Stimulated activated naive CD8-positive, alpha-beta T cell treated with anti-CD3 and anti-CD28 coated beads, Interleukin-15, Interleukin-2, amounts not matched to agents 100 ng/mL and 50 ng/mL, for 24 hours (primary cell): Measurements from ENCODE around the gene PTPN18.
"Not testable (repeated sequence)": the region's sequence is repeated elsewhere in the genome, so short reads cannot be mapped to it uniquely, and the experiment has no call there.

ENCODE experiments used
- H3K27ac Mint-ChIP-seq: one replicate; pipeline ENCODE4 v1.8.0; 2021; ENCODE audit warnings: mild to moderate bottlenecking, mixed read lengths
- H3K27me3 Mint-ChIP-seq: one replicate; pipeline ENCODE4 v1.8.0; 2021; ENCODE audit warnings: mixed read lengths
- H3K36me3 Mint-ChIP-seq: one replicate; pipeline ENCODE4 v1.8.0; 2021; ENCODE audit warnings: low read depth, mixed read lengths
- H3K4me1 Mint-ChIP-seq: one replicate; pipeline ENCODE4 v1.8.0; 2021; ENCODE audit warnings: low read depth, mixed read lengths
- H3K4me3 Mint-ChIP-seq: one replicate; pipeline ENCODE4 v1.8.0; 2021; ENCODE audit warnings: mild to moderate bottlenecking, mixed read lengths
- H3K9me3 Mint-ChIP-seq: one replicate; pipeline ENCODE4 v1.8.0; 2021; ENCODE audit warnings: mixed read lengths

The PTPN18 gene, protein sequence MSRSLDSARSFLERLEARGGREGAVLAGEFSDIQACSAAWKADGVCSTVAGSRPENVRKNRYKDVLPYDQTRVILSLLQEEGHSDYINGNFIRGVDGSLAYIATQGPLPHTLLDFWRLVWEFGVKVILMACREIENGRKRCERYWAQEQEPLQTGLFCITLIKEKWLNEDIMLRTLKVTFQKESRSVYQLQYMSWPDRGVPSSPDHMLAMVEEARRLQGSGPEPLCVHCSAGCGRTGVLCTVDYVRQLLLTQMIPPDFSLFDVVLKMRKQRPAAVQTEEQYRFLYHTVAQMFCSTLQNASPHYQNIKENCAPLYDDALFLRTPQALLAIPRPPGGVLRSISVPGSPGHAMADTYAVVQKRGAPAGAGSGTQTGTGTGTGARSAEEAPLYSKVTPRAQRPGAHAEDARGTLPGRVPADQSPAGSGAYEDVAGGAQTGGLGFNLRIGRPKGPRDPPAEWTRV

DNA sequence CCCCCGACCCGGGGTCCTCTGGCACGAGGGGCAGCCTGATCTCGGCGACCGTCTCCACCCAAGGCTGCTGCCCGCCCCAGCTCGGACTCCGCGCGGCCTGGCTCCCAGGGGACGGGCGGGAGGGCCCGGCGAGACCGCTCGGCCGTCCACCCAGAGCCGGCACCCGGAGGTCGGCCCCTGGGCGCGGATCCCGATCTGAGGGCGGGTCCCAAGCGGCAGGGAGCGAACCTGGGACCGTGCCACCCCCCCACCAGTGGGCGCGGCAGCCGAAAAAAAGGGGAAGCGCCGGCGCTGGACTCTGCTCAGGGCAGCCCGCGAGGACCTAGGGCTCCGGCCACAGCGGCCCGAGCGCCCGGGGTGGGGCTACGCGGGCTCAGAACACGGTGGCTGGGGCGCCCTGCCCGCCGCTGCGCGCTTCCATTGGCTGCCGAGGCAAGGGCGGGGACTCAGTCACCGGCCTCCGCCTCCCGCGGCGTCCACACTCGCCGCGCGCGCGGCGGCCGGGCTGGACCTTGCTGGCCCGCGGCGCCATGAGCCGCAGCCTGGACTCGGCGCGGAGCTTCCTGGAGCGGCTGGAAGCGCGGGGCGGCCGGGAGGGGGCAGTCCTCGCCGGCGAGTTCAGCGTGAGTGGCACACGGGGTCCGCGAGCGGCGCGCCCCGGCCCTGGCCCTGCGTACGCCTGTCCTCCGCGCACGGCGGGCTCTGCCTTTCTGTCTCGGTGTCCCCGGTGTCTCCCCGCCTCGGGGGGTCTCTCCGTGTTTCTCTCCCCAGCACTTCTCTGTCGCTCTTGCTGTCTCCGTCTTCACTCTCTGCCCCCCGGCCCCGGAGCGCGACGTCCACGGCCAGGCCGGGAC is at the start of gene PTPN18:
Gene PTPN18, plus strand, starts transcription at position 479 of the 854 bp plus-strand sequence. Its CDS starts 52 bp downstream, at position 531.
- H3K36me3 Mint-ChIP-seq: peaks cover 5% of the 10 kb centered on the region
- peaks cover 11% of the 10 kb centered on the region for H3K4me1 Mint-ChIP-seq
- peak within 1 kb of the TSS; percentile 58 for H3K27ac Mint-ChIP-seq
- no peaks in the 10 kb centered on the region for H3K9me3 Mint-ChIP-seq
- H3K27me3 Mint-ChIP-seq: no peaks in the 10 kb centered on the region
- peak within 1 kb of the TSS; percentile 82 for H3K4me3 Mint-ChIP-seq

- H3K9me3 Mint-ChIP-seq: no peaks in the 10 kb centered on the region
- no peaks in the 10 kb centered on the region for H3K4me1 Mint-ChIP-seq
- no peaks in the 10 kb centered on the region for H3K36me3 Mint-ChIP-seq
These were observed 48.0 kb upstream of the PTPN18 start for GRCh38 chr2:130307850-130308249.

DNA sequence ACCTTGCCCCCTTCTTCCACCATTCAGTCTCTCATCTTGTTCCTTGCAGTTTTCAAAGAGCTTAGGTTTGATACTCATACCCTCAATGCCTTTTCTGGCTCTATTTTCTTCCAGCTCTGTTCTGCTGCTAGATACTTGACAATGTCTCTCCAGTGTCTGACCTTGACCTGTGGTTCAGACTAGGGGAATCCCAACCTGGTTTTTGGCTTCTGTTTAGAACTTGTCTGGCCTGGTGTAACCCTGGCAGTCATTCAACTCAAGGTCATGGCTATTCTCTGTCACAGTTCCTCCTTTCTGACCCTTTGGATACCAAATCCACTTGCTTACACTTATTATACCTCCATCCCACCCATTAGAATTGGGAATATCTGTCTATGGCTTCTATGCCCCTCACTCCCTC is 45.0 kb upstream of the PTPN18 start:
- Mint-ChIP-seq H3K27ac (no peak overlapping the region), H3K27me3 (peaks cover 4% of the 10 kb centered on the region), H3K9me3 (no peaks in the 10 kb centered on the region), H3K4me3 (no peak overlapping the region), H3K36me3 (no peaks in the 10 kb centered on the region), H3K4me1 (no peaks in the 10 kb centered on the region)

More at GRCh38 chr2:130307850-130308249, 48.0 kb upstream of the PTPN18 start:
- Mint-ChIP-seq H3K4me3 (no peak overlapping the region), H3K27me3 (peaks cover 7% of the 10 kb centered on the region), H3K27ac (no peak overlapping the region)

- Mint-ChIP-seq H3K4me3 (no peak overlapping the region), H3K27ac (no peak overlapping the region), H3K9me3 (no peaks in the 10 kb centered on the region), H3K27me3 (peaks cover 1% of the 10 kb centered on the region), H3K36me3 (no peaks in the 10 kb centered on the region), H3K4me1 (no peaks in the 10 kb centered on the region)
These were observed 42.0 kb upstream of the PTPN18 start for GRCh38 chr2:130313812-130314334.

DNA sequence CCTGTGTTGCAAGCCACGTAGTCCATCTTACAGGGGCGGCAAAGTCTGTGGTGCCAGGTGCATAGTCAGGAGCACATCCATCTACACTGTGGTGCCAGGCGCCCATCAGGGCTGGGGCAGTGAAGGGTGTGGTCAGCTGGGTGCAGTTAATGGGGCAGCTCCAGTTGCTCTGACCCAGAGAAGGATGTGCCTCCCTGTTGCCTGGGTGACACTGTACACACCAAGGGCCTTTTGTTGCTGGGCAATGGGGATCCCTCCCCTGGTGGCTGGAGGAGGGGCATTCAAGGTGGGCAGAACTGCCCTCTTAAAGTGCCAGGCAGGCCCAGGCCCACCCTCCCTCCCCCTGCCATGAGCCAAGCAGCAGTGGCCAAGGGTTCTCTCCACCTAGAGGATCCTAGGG is 41.5 kb upstream of the PTPN18 start:
- Mint-ChIP-seq H3K27me3 (no peaks in the 10 kb centered on the region), H3K4me3 (no peak overlapping the region), H3K36me3 (no peaks in the 10 kb centered on the region), H3K9me3 (no peaks in the 10 kb centered on the region), H3K4me1 (no peaks in the 10 kb centered on the region), H3K27ac (no peak overlapping the region)

GRCh38 chr2:130316596-130316995 is 39.3 kb upstream of the PTPN18 start:
- Mint-ChIP-seq H3K27ac (no peak overlapping the region), H3K4me3 (no peak overlapping the region), H3K27me3 (peaks cover 3% of the 10 kb centered on the region), H3K9me3 (no peaks in the 10 kb centered on the region), H3K36me3 (no peaks in the 10 kb centered on the region), H3K4me1 (no peaks in the 10 kb centered on the region)

GRCh38 chr2:130318906-130319305 is 37.0 kb upstream of the PTPN18 start:
- H3K9me3 Mint-ChIP-seq: no peaks in the 10 kb centered on the region
- no peaks in the 10 kb centered on the region for H3K4me1 Mint-ChIP-seq
- H3K27me3 Mint-ChIP-seq: peaks cover 13% of the 10 kb centered on the region
- H3K36me3 Mint-ChIP-seq: no peaks in the 10 kb centered on the region
- no peak overlapping the region for H3K27ac Mint-ChIP-seq
- H3K4me3 Mint-ChIP-seq: no peak overlapping the region

DNA sequence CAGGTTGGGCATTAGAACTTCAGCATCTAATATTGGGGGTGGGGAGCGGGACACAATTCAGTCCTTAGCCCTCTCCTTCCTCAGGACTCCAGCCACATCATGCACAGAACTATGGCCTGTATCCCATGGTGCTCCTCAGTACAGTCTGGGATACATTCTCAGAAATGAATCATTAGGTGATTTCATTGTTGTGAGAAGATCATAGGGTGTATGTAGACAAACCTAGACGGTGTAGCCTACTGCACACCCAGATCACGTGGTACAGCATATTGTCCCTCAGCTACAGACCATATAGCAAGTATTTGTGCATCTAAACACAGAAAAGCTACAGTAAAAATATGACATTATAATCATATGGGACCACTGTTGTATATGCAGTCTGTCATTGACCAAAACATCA is 36.3 kb upstream of the PTPN18 start:
- H3K4me1 Mint-ChIP-seq: no peaks in the 10 kb centered on the region
- H3K27me3 Mint-ChIP-seq: peaks cover 19% of the 10 kb centered on the region
- H3K27ac Mint-ChIP-seq: no peak overlapping the region
- no peaks in the 10 kb centered on the region for H3K36me3 Mint-ChIP-seq
- no peaks in the 10 kb centered on the region for H3K9me3 Mint-ChIP-seq
- no peak overlapping the region for H3K4me3 Mint-ChIP-seq

DNA sequence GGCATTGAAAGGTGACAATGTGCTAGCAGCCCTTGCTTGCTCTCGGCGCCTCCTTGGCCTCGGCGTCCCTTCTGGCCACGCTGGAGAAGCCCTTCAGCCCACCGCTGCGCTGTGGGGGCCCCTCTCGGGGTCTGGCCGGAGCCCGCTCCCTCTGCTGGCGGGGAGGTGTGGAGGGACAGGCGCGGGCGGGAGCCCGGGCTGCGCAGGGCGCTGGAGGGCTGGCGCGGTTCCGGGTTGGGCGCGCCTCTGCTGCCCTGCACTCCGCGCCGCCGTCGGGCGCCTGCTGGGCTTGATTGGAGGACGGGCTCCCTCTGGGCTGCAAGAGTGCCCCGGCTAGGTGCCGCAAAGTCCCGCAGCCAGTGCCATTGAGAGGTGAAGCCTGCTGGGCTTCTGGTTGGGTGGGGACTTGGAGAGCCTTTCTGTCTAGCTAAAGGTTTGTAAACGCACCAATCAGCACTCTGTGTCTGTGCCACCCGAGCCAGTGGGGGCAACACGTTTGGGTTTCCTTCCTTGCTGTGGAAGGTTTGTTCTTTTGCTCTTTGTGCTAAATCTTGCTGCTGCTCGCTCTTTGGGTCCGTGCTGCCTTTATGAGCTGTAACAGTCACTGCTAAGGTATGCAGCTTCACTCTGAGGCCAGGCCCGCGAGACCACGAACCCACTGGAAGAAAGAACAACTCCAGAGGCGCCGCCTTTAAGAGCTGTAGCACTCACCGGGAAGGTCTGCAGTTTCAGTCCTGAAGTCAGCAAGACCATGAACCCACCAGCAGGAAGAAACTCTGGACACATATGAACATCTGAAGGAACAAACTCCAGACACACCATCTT is 27.9 kb upstream of the PTPN18 start:
- Mint-ChIP-seq H3K36me3 (no peaks in the 10 kb centered on the region), H3K27me3 (peaks cover 54% of the 10 kb centered on the region), H3K9me3 (no peaks in the 10 kb centered on the region), H3K4me1 (peaks cover 5% of the 10 kb centered on the region), H3K27ac (no peak overlapping the region), H3K4me3 (no peak overlapping the region)

DNA sequence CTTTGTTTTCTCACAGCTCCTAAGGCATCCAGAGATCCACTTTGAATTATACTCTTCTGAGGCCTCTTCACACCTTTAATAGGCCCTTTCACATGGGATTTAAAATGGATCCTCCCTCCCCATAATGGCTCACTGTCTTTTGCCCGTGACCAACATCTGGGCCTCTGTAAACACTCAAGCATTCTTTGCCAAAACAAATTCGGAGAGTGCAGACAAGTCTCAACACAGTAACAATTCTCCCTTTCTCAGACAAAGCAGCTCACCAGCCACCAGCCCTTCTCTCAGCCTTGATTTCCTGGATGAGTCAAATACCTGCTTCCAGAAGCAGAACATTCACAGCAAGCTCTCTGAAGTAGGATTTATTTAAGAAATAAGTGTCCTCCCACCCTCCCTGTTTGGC is 27.1 kb upstream of the PTPN18 start:
- no peak overlapping the region for H3K27ac Mint-ChIP-seq
- peaks cover 49% of the 10 kb centered on the region for H3K27me3 Mint-ChIP-seq
- H3K4me1 Mint-ChIP-seq: peaks cover 5% of the 10 kb centered on the region
- H3K4me3 Mint-ChIP-seq: no peak overlapping the region
- H3K9me3 Mint-ChIP-seq: no peaks in the 10 kb centered on the region
- H3K36me3 Mint-ChIP-seq: no peaks in the 10 kb centered on the region

DNA sequence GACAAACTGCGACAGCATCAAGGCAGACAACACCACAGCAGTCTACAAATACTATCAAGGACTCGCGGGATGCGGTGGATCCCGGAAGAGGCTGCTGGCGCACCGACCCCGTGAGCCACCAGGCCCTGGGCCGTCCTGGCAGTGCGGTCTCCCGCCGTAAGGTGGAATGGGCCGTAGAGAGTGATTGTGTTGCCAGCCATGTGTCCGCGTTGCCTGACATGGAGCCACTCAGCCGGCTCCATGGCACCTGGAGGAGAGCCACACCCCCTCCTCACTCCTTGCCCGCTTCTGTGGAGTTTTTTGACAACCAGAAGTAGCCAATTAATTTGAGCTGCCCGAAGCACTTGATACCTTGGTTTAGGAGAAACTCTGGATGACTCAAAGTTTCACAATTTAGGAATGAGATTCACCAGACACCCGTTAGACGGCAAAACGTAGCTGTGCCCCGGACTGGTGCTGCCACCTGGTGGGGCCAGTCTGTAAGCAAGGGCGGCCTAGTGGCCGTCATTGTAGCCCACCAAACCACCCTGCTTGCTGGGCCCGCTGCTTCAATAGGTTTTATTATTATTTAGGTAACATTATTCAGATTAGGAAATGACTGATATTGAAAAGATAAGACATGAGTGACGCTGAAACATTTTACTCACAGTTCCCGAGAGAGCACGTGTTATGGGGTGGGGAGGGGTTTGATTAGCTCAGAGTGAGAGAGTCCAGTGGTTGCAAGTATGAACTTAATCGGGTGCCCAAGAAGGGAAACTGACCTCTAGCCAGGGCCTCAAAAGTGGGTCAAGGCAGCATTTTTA is 23.4 kb upstream of the PTPN18 start:
- no peaks in the 10 kb centered on the region for H3K9me3 Mint-ChIP-seq
- H3K27ac Mint-ChIP-seq: no peak overlapping the region
- H3K4me1 Mint-ChIP-seq: peaks cover 5% of the 10 kb centered on the region
- H3K4me3 Mint-ChIP-seq: peak overlapping the region; percentile 39
- H3K36me3 Mint-ChIP-seq: no peaks in the 10 kb centered on the region
- H3K27me3 Mint-ChIP-seq: peaks cover 31% of the 10 kb centered on the region

DNA sequence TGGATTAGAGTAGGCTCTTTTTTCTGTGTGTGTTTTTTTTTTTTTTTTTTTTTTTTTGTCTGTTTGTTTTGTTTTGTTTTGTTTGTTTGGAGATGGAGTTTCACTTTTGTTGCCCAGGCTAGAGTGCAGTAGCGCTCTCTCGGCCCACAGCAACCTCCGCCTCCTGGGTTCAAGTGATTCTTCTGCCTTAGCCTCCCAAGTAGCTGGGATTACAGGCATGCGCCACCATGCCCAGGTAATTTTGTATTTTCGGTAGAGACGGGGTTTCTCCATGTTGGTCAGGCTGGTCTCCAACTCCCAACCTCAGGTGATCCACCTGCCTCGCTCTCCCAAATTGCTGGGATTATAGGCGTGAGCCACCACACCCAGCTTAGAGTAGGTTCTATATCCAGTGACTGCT is 22.6 kb upstream of the PTPN18 start:
- H3K27me3 Mint-ChIP-seq: peaks cover 31% of the 10 kb centered on the region
- H3K27ac Mint-ChIP-seq, H3K4me3 Mint-ChIP-seq: not testable (repeated sequence)

GRCh38 chr2:130334026-130334425 is 21.8 kb upstream of the PTPN18 start:
- peaks cover 25% of the 10 kb centered on the region for H3K27me3 Mint-ChIP-seq
- no peak overlapping the region for H3K27ac Mint-ChIP-seq
- H3K4me1 Mint-ChIP-seq: peaks cover 9% of the 10 kb centered on the region
- peaks cover 13% of the 10 kb centered on the region for H3K36me3 Mint-ChIP-seq
- no peak overlapping the region for H3K4me3 Mint-ChIP-seq
- H3K9me3 Mint-ChIP-seq: no peaks in the 10 kb centered on the region

More for the DNA sequence above, 22.6 kb upstream of the PTPN18 start:
- H3K9me3 Mint-ChIP-seq, H3K36me3 Mint-ChIP-seq, H3K4me1 Mint-ChIP-seq: not testable (repeated sequence)

DNA sequence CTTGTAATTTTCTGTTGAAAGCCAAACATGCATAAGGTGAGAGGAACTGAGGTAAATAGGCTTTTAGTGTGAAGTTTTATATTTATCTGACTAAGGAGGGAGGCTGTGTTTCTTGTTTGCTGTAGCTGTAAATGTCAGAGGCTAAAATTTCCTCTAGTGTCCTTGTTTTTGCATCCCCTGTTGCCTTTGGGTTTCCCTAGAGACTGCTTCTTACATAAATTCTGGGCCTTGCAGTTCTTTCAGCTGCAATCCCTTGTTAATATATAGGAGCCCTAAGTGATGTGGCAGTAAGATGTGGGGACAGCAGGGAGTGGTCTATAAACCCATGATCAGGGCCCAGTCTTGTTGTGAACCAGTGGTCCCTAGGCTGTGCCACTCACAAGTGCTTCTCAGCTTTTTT is 20.6 kb upstream of the PTPN18 start:
- Mint-ChIP-seq H3K9me3 (no peaks in the 10 kb centered on the region), H3K36me3 (peaks cover 22% of the 10 kb centered on the region), H3K4me1 (peaks cover 11% of the 10 kb centered on the region), H3K27me3 (peaks cover 22% of the 10 kb centered on the region), H3K27ac (no peak overlapping the region), H3K4me3 (no peak overlapping the region)
